Skeletal muscle cell (primary cell): Measurements from ENCODE around the gene SIMC1.
A peak's percentile ranks its signal among the peaks of the same experiment; 100 is the strongest.
"Not testable (repeated sequence)": the region's sequence is repeated elsewhere in the genome, so short reads cannot be mapped to it uniquely, and the experiment has no call there.

Source experiments
- DNase-seq: peaks from one replicate; pipeline ENCODE4 v3.0.0-alpha.2; 2010; ENCODE audit warnings: low read depth
- H3K4me3 ChIP-seq: 2 replicates; pipeline ENCODE4 v1.5.1; 2011; ENCODE audit warnings: low read depth, mild to moderate bottlenecking, control low read depth, low read length, moderate library complexity

The SIMC1 gene

GRCh38 chr5:176203535-176203934 is 34.7 kb upstream of the SIMC1 start:
- DNase-seq, H3K4me3 ChIP-seq: not testable (repeated sequence)

- not testable (repeated sequence) for DNase-seq
Measured at GRCh38 chr5:176214466-176215021, 23.7 kb upstream of the SIMC1 start.

GRCh38 chr5:176216393-176216916 is 21.8 kb upstream of the SIMC1 start:
- not testable (repeated sequence) for DNase-seq, H3K4me3 ChIP-seq

More at GRCh38 chr5:176214466-176215021, 23.7 kb upstream of the SIMC1 start:
- H3K4me3 ChIP-seq: not testable (repeated sequence)

DNA sequence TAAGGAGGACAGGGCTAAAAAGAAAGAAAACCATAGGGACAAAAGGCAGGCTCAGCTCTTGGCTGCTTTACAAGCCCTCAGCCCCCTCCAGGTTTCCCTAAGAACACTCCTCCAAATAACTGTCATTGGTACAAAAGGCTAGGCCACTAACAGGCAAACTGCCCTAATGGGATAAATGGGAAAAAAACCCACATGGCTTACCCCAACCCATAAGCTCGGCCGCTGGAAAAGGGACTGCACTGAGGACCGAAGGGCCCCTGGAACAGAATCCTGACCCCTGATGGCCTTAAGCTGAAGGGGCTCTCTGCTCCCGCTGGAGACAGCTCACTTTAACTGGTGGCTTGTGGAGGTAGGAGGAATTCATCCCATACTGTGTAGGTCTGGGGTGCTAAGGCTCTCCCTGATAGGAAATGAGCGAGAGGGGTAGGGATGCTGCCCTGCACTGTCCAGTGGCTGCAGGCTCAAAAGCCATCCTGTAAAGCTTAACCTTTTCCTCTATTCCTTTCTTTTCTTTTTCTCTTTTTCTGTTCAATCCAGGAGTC is 21.0 kb upstream of the SIMC1 start:
- H3K4me3 ChIP-seq, DNase-seq: not testable (repeated sequence)

DNA sequence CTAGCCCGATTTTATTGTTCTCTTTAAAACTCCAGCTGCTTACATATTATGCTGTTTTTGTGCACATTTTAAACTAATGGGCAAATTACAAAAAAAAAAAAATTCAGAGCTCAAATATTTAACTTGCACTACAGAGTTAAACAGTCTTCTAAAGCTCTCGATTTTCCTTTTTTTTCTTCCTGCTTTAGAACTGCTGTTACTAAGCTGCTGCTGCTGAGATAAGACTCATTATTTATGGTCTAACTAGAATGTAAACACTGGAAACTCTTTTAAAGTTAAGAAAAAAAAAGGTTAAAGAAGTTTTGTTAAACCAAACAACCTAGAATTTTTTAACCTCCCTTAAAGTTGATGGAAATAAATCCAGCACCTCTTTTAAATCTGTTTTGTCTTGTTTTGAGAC is 20.5 kb upstream of the SIMC1 start:
- H3K4me3 ChIP-seq, DNase-seq: not testable (repeated sequence)

GRCh38 chr5:176222006-176222405 is 16.2 kb upstream of the SIMC1 start:
- H3K4me3 ChIP-seq, DNase-seq: not testable (repeated sequence)

DNA sequence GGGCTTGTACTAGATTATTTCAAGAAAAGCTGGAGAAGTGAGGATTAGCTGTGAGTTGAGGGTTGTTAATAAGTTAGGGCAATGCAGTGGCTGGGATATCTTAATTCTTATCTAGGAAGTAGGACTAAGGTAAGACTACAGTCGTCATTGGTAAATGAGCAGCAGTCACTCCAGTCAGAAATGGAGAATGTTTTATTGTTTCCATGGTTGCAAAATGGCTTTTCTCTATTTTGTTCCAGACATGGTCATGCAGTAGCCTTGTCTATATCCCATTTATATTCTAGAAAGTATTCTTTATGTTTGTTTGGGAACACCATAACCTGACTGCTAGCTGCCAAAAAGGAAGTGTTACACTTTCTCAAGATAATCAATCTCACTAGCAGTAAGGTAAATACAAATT is 9.9 kb upstream of the SIMC1 start:
- DNase-seq, H3K4me3 ChIP-seq: not testable (repeated sequence)

- H3K4me3 ChIP-seq: not testable (repeated sequence)
Measured at GRCh38 chr5:176233253-176233652, 5.0 kb upstream of the SIMC1 start.

DNA sequence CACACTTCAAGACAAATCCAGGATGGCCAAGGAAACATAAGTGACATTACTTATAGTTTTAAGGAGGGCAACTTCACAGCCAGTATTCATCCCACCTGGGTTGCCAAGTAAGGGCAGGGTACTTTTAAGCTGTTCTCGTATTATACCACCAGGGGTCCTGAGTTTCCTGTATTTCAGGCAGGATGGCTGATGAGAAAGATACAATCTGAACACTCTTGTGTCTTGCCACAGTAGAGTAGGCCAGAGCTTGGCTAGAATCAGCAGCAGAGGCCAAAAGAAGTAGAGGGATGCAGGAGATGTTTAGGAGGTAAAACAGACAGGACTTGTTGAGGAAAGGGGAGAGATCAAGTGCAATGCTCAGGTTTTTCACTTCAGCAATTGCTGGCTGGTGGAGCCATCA is 3.1 kb upstream of the SIMC1 start:
- peak; percentile 4 for DNase-seq

More at GRCh38 chr5:176233253-176233652, 5.0 kb upstream of the SIMC1 start:
- DNase-seq: not testable (repeated sequence)

DNA sequence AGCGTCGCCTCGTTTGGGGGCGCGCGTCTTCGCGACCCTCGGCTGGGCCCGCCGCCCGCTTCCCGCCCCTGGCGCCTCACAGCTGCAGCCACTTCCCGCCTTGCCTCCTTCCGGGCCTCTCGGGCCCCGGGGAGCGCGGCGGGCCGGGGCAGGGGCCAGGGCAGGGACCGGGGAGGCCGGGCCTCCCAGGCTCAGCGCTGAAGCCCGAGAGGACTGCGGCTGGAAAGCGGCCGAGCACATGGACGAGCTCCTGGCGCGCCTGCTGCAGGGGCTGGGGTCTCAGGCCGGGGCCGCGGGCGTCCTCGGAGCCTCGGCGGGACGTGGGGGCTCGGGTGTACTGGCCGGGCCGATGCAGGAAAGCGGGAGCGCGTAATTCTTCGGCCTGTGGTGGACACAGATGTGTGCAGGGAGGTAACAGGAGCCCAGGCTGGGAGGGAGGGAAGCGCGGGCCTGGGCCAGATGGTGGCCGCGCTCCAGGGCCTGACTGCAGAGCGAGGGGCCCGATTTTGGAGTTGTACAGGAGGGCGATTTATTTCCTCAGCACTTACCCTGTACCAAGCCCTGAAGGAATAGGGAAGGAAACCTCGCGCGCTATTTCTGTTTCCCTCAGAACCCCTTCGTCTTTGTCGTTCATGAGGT is 540 bp downstream of the SIMC1 start:
- peak overlapping the region; percentile 39 for H3K4me3 ChIP-seq
- not testable (repeated sequence) for DNase-seq

More for the DNA sequence above, 3.1 kb upstream of the SIMC1 start:
- H3K4me3 ChIP-seq: not testable (repeated sequence)

DNA sequence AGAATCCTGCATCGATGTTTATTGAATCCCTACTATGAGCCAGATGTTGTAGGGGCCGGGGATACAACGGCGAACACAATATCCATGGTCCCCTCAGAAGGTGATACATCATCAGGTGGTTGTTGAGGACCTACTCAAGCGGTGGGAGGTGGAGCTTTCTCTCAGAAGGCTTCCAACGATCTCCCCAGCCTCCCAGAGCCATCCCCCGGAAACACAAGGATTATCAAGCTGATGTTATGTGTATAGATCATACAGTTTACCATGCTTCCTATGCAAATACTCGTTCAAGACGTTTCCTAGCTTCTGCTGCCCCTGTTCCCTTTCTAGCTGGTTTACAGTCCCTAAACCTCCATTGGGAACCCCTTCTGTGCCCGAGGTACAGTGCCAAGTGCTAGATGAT is 1.1 kb downstream of the SIMC1 start:
- not testable (repeated sequence) for DNase-seq, H3K4me3 ChIP-seq

- DNase-seq, H3K4me3 ChIP-seq: not testable (repeated sequence)
Measured at GRCh38 chr5:176244318-176244717, 6.1 kb downstream of the SIMC1 start.

- DNase-seq, H3K4me3 ChIP-seq: not testable (repeated sequence)
Measured at GRCh38 chr5:176245074-176245473, 6.8 kb downstream of the SIMC1 start.

GRCh38 chr5:176245489-176245888 is 7.3 kb downstream of the SIMC1 start:
- DNase-seq, H3K4me3 ChIP-seq: not testable (repeated sequence)

DNA sequence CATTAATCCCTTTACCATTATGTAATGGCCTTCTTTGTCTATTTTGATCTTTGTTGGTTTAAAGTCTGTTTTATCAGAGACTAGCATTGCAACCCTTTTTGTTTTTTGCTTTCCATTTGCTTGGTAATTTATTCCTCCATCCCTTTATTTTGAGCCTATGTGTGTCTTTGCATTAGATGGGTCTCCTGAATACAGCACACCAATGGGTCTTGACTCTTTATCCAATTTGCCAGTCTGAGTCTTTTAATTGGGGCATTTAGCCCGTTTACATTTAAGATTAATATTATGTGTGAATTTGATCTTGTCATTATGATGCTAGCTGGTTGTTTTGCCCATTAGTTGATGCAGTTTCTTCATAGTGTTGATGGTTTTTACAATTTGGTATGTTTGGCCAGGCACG is 12.5 kb downstream of the SIMC1 start:
- H3K4me3 ChIP-seq, DNase-seq: not testable (repeated sequence)

DNA sequence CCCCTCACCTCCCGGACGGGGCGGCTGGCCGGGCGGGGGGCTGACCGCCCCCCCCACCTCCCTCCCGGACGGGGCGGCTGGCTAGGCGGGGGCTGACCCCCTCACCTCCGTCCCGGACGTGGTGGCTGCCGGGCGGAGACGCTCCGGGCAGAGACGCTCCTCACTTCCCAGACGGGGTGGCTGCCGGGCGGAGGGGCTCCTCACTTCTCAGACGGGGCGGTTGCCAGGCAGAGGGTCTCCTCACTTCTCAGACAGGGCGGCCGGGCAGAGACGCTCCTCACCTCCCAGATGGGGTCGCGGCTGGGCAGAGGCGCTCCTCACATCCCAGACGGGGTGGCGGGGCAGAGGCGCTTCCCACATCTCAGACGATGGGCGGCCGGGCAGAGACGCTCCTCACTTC is 13.9 kb downstream of the SIMC1 start:
- not testable (repeated sequence) for H3K4me3 ChIP-seq, DNase-seq

- H3K4me3 ChIP-seq, DNase-seq: not testable (repeated sequence)
Measured at GRCh38 chr5:176253370-176254065, 15.3 kb downstream of the SIMC1 start.

GRCh38 chr5:176254066-176254393 is 15.8 kb downstream of the SIMC1 start:
- DNase-seq: peak; percentile 1
- H3K4me3 ChIP-seq: not testable (repeated sequence)

- not testable (repeated sequence) for DNase-seq, H3K4me3 ChIP-seq
Measured at GRCh38 chr5:176257871-176258505, 19.8 kb downstream of the SIMC1 start.

- not testable (repeated sequence) for H3K4me3 ChIP-seq, DNase-seq
Measured at GRCh38 chr5:176260682-176261081, 22.5 kb downstream of the SIMC1 start.
